Measurements from ENCODE around the gene KIF1A. TPM values are rescaled to one million over a fixed set of nuclear protein-coding genes. Genes with fewer than 3 reads are reported as not detected.

The KIF1A gene
- total and polyA plus RNA-seq, 10 of the 15 experiments (the other 5 are each of a cell fraction or from before 2014, with no cell fraction given), result 0.04 to 0.95 (median 0.06) TPM; not detected in 5

DNA sequence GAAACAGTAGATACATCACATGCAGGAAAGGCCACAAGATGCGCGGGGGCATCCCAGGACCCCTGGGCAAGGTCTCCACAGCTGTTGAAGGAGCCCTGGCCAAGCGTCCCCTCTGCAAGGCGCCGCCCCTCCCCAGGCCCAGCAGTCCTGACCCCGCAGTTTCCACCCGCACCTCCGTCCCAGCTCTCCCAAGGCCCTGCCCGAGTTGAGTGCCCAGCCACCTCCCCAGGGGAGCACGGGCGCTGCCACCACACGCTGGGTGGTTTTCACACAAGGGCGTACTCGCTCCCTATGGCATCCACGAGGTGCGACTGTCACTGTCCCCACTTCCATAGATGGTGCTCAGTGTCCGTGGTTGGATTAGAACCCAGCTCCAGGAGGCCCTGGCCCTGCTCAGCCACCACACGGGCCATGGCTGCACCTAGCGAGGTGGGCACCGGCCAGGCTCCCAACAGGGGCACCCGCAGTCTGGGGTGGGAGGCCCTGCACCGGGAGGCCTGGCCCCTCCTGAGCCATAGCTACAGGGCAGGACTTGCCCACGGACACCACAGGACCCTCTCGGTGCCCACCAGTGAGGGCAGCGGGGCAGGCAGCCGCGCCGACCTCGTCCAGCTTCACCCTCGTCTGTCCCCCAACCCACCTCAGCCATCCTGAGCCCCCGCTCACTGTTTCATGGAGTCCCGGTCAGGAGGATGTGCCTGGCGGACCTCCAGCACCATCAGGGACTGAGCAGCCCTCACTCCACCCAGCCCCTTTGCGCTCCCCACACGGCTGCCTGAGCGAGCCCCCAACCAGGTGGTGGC lies 36.0 kb downstream of the KIF1A start:
- H3K4me2 ChIP-seq (ENCODE audit: control insufficient read depth, insufficient read depth), result no peak overlapping the region
- no peaks in the 10 kb centered on the region; the same call in 2 of the 3 replicates for H3K9me3 ChIP-seq (replicated peaks; ENCODE audit: control insufficient read depth, insufficient read depth, low read length)
- no peak for FAIRE-seq
- no peaks in the 10 kb centered on the region for H3K27me3 ChIP-seq (replicated peaks in 1 of 2; ENCODE audit: control insufficient read depth in 2 of 2, insufficient read depth in 2 of 2, low read length in 1 of 2)
- no peak for TF ChIP-seq USF2 (IDR thresholded peaks at IDR 0.05; ENCODE audit: borderline replicate concordance, low read depth, low read length)
- no peak for TF ChIP-seq PRDM15 (CRISPR knock-in tag; IDR thresholded peaks at IDR 0.05)
- TF ChIP-seq SMAD1 (IDR thresholded peaks at IDR 0.05; ENCODE audit: low read depth, partially characterized antibody), result no peak
- no peak for TF ChIP-seq STAT3 (IDR thresholded peaks at IDR 0.05; ENCODE audit: low read depth, low read length)
- no peak for TF ChIP-seq HCFC1 (IDR thresholded peaks at IDR 0.05; ENCODE audit: low read length)
- no peak for TF ChIP-seq BACH1 (IDR thresholded peaks at IDR 0.05; ENCODE audit: borderline replicate concordance)
- TF ChIP-seq RB1 (IDR thresholded peaks at IDR 0.05; ENCODE audit: borderline replicate concordance), result no peak
- no peak for TF ChIP-seq ATF3 (IDR thresholded peaks at IDR 0.05; ENCODE audit: borderline replicate concordance, extremely low read depth, low read depth, low read length)
- no peak for TF ChIP-seq TARDBP (IDR thresholded peaks at IDR 0.05; ENCODE audit: borderline replicate concordance)
- TF ChIP-seq SUPT20H (IDR thresholded peaks at IDR 0.05; ENCODE audit: borderline replicate concordance, control insufficient read depth, low read depth, low read length), result no peak
- no peak for TF ChIP-seq CHD2 (IDR thresholded peaks at IDR 0.05; ENCODE audit: borderline replicate concordance, low read depth, low read length)
- TF ChIP-seq SIX5 (IDR thresholded peaks at IDR 0.05; ENCODE audit: low read depth, low read length, severe bottlenecking), result no peak
- TF ChIP-seq CHD4 (IDR thresholded peaks at IDR 0.05), result no peak
- TF ChIP-seq SP1 (IDR thresholded peaks at IDR 0.05; ENCODE audit: low read depth, low read length), result no peak
- TF ChIP-seq BRCA1 (IDR thresholded peaks at IDR 0.05; ENCODE audit: low read depth, low read length), result no peak
- TF ChIP-seq MYB (IDR thresholded peaks at IDR 0.05; ENCODE audit: borderline replicate concordance, low read depth, low read length), result no peak
- H3K36me3 ChIP-seq (ENCODE audit: control insufficient read depth in 2 of 2, insufficient read depth in 2 of 2, low read length in 1 of 2), result no peaks in the 10 kb centered on the region
- RAD21 ChIA-PET (ENCODE audit: unreplicated experiment), result no interaction called here
- intact Hi-C loops (cut with micrococcal nuclease; ENCODE audit: unreplicated experiment) (no loop called here), in situ Hi-C loops (cut with MboI) (no loop called here)
- H2AFZ ChIP-seq (ENCODE audit: control insufficient read depth, low read depth, low read length), result no peak overlapping the region
- no peak overlapping the region for H3K9ac ChIP-seq (ENCODE audit: control insufficient read depth, insufficient read depth, low read length)
- no peak overlapping the region for H3K27ac ChIP-seq (ENCODE audit: control insufficient read depth, insufficient read depth)
- no peak overlapping the region for H3K4me3 ChIP-seq
- H3K4me1 ChIP-seq (ENCODE audit: control insufficient read depth, insufficient read depth, low read length), result no peaks in the 10 kb centered on the region
- ATAC-seq, result no peak
- no peak for DNase-seq (ENCODE audit: low read depth, low spot score)
- H3K79me2 ChIP-seq (ENCODE audit: control insufficient read depth, insufficient read depth, low read length), result no peaks in the 10 kb centered on the region
- BruUV-seq (replicated peaks), result no TSS peak
- WGBS (ENCODE audit: insufficient coverage, insufficient replicate concordance, low lambda C conversion rate, missing lambda C conversion rate), result 68% methylated on average over 36 of the region's 36 CpGs
- SMC1A ChIA-PET (ENCODE audit: uncharacterized antibody, unreplicated experiment), result no interaction called here
- H4K20me1 ChIP-seq (ENCODE audit: control insufficient read depth, insufficient read depth), result no peaks in the 10 kb centered on the region
- CTCF ChIA-PET, result no interaction called here
- POLR2A ChIA-PET, result no interaction called here
